GM15510 (cell line): ENCODE measurements around the gene USP2.

Experiments used
- POLR2A ChIP-seq: IDR thresholded peaks from 3 replicates; pipeline ENCODE4 v1.6.1; 2011; ENCODE audit warnings: borderline replicate concordance; ENCODE audit not compliant: insufficient read length; ENCODE audit errors: extremely low read depth

The USP2 gene

DNA sequence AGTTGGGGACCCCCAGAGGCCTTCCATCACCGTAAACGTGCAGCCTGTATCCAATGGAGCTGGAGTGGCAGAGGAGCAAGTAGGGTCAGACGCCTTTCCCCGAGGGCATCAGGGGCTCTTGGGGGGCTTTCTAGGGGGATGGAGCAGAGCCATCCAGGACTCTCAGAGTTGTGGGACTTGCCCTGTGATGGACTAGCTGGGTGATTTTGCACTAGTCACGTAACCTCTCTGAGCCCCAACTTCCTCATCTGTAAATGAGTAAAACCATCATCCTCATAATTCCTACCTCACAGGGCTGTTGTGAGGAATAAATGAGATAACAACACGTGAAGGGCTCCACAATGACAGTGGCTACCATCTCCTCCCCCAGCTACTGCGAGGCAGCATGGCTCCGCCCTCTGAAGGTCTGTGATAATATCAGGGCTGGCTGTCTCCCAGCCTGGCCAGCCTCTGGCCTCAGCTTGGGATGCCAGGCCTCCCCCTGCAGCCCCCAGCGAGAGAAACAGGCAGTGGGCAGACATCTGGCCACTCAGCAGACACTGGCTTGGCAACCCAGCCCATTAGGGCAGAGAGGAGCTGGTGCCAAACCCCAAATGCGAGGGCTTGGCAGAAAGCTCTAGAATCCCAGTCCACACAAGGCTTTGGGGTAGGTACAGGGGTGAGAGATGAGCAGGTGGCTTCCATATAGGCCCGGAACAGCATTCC, 6.7 kb downstream of the USP2 start:
- TF ChIP-seq POLR2A, result no peak

DNA sequence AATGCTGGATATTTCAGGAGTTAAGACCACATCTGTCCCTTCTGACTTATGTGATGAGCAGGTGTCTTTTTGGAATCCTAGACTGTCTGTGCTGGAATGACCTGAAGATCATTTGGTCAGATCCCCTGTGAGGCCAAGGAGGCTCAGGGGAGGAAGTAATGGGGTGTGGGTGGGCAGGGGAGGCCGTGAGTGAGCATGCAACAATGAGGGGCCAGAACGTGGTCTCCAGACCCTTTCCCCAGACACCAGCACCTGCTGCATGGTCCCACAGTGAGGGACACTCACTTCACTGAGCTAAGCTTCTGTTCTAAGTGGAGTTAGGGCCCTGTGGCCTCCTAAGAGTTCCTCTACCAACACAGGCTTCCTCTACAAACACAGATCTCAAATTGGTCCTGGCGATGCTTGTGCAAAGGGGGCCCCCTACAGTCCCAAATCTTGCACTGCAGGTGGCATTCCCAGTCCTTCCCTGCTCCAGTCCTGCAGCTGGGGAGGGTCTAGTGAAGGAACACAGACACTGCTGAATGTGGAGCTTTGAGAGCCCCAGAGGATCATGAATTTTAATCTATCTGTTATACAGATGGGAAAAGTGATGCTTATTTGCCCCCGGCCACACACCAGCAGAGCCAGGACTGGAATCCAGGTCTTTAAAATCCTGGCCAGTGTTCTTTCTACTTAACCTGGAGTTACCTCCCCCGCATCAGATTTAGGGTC, 7.4 kb downstream of the USP2 start:
- TF ChIP-seq POLR2A, result no peak

DNA sequence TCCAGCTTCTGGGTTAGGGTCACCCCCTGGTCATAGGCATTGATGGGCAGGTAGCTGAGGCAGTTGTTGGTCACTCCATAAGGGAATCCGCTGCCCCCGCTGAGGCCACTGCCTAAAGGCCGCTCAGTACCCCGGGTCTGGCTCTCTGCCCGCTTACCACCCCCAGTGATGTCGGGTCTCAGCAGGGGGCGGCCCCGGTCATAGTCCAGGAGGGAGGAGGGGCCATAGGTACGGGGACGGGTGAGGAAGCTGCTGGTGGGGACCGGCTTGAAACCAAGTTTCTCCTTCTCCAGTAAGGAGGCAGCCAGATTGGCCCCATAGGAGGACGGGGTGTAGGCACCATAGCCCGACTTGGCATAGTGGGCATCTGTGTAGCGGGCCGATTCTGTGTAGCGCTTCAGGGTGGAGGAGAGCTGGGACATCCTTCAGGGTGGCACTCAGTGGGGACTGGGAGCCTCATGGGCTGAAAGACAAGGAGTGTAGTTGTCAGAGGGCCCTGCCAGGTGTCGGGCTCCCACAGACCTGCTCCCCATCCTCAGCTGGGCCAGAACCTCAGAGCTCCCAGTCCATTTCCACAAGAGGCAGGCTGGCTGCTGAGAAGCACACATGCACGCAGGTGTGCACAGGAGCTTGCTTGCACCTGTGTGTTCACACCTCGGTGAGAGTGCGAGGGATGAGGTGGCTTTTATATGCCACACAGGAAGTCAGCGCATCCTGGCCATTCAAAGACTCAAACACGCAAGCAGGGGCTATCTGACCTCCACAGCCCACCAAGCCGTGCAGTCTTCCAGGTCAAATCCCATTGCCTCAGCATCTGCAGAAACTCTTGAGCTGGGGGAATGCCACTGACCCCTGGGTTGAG, 8.2 kb downstream of the USP2 start:
- TF ChIP-seq POLR2A, result no peak

DNA sequence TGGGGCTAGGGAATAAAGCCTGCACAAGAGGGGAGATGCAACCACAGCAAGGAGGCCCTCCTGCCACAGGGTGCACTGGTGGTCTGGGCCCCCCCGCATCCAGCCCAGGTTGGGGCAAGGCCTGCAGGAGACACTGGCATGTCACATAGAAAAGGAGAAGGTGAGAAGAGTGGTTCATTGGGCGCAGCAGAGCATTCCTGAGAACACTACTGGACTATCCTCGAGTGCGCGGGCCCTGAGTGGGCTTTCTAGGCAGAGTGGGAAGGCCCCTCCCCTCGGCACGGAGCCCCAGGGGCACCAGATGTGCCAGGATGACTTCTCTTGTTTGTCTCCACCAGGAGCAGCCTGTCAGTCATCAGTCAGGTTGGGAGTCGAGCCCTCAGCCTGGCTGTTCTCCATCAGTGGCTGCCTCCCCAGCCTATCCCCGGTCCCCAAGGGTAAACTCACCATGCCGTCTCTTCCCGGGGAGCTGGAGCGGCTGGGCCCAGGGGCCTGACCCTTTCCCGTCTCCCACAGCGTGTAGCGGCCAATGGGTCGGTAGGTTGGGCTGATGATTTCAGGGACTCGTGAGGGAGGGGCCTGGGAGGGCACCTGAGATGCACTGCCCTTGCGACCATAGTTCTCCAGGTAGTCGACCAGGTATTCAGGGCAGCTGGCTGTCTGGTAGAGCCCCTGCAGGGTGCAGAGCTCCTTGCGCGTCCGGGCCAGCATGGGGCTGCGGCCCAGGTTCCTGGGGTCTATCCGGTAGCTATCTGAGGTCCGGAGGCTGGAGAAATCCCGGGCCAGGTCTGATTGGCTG, 9.0 kb downstream of the USP2 start:
- TF ChIP-seq POLR2A, result no peak

DNA sequence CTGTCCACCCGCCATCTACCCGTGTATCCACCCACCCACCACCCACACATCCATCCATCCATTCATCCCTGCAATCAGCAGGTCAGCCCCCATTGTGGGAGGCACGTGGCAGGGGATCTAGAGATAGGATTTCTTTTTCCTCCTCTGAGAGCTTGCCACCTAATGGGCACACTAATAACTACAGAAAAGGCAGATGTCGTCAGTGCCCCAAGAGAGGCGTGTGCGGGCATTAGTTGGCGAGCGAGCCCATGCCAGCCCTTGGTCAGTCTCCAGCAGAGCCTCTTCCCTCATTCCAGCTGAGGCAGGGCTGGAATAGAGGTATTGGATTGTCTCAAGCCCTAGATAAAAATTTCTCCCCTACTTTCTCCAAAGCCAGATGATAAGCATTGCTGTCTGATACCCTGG, 9.7 kb downstream of the USP2 start:
- TF ChIP-seq POLR2A, result no peak

DNA sequence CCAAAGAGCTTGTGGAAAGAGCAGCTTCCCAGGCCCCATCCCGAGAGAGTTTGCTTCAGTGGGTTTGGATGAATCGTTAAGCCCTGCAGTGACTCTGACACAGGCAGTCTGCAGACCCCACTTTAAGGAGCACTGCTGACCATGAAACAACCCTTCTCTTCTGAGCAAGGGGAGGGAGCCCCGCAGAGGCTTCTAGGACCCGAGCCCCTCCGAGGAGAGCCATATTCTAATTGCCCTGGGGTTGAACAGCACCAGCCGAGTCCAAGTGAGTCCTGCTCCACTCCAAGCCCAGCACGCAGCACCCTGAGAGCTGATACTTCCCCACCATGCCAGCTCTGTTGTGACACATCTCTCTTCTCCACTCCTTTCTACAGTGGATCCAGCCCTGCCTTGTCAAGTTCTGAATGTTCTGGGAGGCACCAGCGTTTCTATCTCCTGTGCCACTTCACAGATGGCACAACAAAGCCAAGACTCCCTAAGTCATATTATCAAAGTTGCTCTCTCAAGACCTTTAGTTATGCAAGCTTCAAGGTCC, 10.4 kb downstream of the USP2 start:
- no peak for TF ChIP-seq POLR2A

DNA sequence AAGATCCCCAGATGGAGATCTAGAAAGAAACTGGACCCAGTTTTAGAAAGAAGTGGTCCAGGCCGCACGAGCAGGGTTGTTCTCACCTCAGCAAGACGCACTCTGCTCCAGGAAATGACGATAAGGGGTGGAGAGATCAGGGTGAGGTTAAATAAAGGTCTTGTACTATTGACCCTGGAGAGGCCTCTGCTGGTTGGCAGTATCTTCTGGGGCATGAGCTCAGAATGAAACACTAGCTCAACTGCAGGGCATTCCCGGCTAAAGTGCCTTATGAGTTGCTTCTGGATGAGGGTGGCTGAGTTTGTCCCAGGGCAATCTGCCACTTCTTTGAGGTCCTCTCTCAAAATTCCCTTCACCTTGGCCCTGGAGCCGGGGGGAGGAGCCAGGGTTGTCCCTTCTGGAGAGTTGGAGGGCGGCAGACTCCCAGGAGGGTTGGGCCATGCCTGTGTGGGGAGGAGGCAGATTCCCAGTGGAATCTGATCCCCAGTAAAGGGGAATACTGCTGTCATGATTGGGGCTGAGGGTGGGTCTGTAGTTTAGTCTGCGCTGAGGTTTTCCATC, 10.9 kb downstream of the USP2 start:
- no peak for TF ChIP-seq POLR2A

DNA sequence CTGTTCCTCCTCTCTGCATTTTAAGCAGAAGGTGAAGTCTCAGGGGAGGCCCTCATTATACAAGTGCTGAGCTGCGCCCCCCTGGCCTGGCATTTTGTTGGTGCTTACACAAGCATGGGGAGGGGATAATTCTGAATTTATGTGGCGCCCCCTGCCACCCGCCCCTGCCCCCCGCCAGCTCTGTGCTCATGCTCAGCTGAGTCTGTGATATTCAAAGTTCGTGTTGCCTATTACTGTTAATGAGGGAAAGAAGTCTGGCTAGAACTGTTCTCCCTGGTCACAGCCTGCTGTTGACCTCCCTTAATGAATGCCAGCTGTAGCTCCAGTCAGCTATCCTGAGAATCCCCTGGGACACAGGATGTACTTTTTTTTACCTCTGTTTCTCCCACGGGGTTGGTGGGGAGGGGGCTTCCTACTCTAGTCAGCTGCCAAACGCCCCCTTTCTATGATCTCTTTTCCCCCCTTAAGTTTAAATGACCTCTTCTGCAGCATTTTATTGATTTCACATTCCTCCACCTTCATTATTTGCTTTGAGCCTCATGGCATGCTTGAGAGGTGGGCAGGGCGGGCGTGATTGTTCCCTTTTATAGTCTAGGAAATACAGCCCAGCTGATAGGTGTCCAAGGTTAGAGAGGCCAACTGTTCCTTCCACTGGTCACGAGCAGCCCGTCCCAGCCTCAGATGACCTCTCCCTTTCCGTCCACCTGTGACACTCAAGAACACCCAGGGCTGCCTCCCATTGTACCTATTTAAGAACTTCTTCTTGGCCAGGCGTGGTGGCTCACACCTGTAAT, 12.2 kb downstream of the USP2 start:
- TF ChIP-seq POLR2A, result no peak

DNA sequence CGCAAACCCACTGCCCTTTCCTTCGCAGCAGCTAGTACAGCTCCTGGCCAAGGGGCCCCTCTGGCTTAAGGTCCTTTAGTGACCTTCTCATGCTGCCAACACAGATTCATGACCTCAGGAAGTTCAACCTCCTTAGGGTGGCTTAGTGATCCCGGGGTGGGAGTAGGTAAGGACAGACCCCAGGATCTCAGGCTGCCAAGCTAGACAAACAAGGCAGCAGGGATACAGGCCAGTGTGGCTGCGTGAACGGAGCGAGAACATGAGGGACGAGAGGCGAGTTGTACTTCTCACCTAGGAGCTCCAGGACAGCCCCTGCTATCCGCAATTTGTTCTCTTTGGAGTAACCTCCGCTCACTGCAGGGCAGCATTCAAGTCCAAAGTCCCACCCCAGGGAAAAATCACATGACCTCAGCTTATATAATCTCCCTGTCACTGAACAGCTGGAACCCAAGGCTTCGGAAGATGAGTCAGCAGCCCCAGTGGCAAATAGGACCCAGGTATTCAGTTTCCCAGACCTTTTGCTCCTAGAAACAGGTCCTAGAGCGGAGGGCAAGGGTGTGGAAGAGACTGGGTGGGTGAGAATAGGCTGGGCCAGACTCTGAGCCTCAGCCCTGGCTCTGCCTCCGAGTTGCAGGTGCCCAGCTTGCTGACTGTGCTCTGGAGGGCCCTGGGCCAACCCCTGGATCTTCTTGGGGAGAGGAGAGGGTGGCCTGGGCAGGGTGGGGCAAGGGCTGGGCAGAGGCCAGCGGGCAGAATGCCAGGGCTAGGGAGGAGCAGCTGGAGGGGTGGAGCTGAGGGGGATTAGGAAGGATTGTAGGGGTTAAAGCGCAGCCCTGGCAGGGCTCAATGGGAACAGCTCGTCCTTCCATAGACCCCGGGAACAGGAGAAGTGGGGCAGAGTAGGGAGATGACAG, 13.1 kb downstream of the USP2 start:
- no peak for TF ChIP-seq POLR2A

DNA sequence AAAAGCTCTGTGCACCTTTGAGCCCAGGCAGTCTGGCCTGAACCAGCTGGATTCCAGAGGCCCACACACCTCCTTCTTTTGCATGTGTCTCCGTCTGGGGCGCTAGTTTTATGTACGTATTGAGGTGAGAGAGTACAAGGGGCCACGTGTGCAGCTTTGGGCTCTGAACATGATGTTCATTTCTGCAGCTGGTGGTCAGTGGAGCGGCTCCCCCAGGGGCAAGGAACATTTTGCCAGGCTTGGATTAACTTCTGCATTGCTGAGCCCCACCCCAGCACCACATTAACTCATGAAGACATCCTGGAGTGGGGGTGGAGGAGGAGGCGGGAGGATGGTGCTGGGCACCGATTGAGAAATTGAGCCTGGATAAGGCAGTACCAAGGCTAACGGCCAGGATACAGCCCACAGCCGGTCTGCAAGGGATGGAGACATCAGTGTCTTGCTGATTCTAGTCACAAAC, 13.8 kb downstream of the USP2 start:
- TF ChIP-seq POLR2A, result no peak

DNA sequence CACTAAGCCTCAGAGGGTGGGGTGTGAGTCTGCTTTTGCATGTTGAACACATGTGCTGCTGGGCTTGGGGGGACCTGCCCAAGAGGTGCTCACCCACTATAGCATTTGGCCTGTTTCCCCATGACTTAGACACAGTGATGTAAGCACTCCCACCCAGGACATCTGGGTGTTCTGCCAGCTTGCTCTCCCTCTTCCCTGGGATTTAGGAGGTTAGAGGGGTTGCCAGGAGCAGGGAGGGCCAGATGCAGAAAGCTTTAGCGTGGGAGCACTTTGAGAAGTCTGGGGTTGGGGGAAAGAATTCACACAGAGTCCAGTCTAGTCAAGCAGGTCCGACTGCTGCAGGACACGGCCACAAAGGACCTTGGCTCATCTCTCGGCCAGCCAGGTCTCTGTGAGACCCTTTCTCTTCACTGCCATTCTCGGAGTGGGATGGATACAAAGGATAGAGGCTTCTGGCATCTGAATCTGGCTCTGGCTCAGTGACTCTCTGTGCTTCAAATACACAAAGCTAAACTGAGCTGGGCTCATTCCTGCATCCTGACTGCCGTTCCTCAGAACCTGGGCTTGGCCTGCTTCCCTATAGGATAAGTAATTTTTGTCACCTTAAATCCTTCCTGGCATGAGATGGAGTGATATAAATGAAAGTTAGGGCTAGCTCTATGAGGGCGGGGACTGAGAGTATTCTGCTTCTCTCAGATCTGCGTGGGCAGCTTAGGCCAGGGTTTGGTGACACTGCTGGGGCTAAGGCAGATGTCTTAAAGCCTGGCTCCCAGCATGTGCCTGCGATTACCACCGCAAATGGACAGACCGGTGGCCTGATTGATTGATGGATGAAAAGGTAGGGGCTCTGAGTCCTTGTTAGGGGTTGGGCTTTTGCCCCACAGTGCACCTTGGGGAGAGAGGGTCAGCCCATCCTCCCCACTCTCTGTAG, 14.5 kb downstream of the USP2 start:
- TF ChIP-seq POLR2A, result no peak

DNA sequence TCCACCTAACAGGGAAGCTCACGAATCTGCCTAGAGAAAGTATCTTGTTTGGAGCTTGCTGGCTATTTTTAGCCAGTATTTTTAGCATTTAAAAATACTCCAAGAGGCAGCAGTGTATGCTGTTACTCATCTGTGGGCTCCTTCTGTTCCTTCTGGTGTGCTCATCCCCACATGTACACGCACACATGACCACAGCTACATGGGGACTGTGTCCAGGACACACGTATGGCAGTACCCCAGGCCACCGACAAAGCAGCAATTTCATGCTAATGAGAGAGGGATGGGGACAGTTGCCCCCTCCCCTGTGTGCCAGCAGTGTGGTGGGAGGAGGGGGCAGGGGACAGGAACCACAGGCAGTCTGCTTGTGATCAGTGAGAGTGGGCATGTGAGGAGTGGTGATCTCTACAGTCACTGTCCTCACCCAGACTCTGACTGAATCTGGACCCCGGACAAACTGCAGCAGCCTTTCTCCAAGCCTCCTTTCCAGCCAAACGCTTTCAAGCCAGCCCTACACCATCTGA, 16.4 kb downstream of the USP2 start:
- TF ChIP-seq POLR2A, result no peak
